Vagina (tissue), 2 donors: ENCODE results near the gene ABCB10.

Experiments
- CTCF ChIP-seq, 3 experiments: fragments of 450-650 bp in 2 of 3; fragments of 200-600 bp in 1 of 3; sonication (generic) in 1 of 3; IDR thresholded peaks; one replicate each; pipeline ENCODE4 v1.5.1; 2017 to 2019; ENCODE audit warnings: antibody characterized with exemption in 3 of 3, mild to moderate bottlenecking in 2 of 3, moderate library complexity in 2 of 3
- POLR2A ChIP-seq, 2 donors: fragments of 450-650 bp; IDR thresholded peaks; one replicate each; pipeline ENCODE4 v1.6.1; 2017; ENCODE audit warnings: antibody characterized with exemption in 2 of 2, mild to moderate bottlenecking in 2 of 2, moderate library complexity in 2 of 2
- POLR2AphosphoS5 ChIP-seq, 2 donors: sonication (generic); formaldehyde crosslinking; IDR thresholded peaks; one replicate each; pipeline ENCODE4 v1.9.0; 2017; ENCODE audit warnings: antibody characterized with exemption in 2 of 2, mild to moderate bottlenecking in 2 of 2, low read depth in 1 of 2; ENCODE audit not compliant: insufficient read depth in 1 of 2

GRCh38 chr1:229466887-229467286, 91.6 kb downstream of the ABCB10 start:
- TF ChIP-seq POLR2AphosphoS5 (IDR thresholded peaks at IDR 0.05; ENCODE audit: insufficient read depth in 1 of 2, low read depth in 1 of 2), result no peak
- TF ChIP-seq POLR2A (IDR thresholded peaks at IDR 0.05), result no peak
- no peak for TF ChIP-seq CTCF (IDR thresholded peaks at IDR 0.05)
